Fibroblast of peridontal ligament (primary cell): ENCODE measurements around the gene LGALS9.
"Not testable (repeated sequence)": the region's sequence is repeated elsewhere in the genome, so short reads cannot be mapped to it uniquely, and the experiment has no call there.

Experiments
- DNase-seq: peaks from one replicate; pipeline ENCODE4 v3.0.0-alpha.2; 2010; ENCODE audit errors: extremely low read depth

LGALS9 gene

GRCh38 chr17:27686322-27686721 is 55.3 kb downstream of the LGALS9 start:
- not testable (repeated sequence) for DNase-seq

DNA sequence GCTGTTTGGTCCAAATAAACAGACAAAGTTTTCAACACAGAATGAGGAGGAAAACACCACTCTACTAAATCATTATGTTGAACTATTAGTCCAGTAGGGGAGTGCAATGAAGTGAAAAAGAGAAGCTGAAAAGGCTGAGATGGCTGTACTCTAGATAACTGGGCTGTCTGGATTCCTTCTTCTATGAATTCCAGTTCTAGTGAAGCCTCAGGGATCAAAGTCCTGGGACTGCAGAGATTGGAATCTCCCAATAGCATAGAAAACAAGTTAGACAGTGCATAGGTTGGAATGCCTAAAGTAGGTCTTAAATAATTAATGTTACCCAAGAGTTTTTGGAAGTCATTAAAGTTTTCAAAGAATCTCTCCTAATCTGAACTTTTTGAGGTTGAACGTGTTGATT is 59.9 kb downstream of the LGALS9 start:
- no peak for DNase-seq

DNA sequence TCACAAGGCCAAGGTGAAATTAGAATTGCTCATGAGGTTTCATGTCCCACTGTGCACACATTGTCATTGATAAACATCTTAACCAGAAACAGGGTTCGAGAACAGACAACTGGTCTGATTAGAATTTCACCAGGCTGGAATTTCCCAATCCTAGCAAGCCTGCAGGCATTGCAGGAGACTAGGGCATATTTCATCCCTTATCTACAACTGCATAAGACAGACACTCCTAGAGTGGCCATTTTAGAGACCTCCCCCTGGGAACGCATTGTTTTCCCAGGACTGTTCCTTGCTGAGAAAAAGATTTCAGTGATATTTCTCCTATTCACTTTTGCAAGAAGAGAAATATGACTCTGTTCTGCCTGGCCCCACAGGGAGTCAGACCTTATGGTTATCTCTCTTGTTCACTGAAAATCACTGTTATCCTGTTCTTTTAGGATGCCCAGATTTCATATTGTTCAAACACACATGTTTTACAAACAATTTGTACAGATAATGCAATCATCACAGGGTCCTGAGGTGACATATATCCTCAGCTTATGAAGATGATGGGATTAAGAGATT is 64.3 kb downstream of the LGALS9 start:
- DNase-seq = peak; percentile 1
